H1 (cell line): Measurements from ENCODE around the gene SFRP5. TPM values are rescaled to one million over a fixed set of nuclear protein-coding genes. Genes with fewer than 3 reads are reported as not detected.
A peak's percentile ranks its signal among the peaks of the same experiment; 100 is the strongest.

ENCODE experiments used
- CTCF ChIA-PET: fragments of 300-600 bp; sonication (Branson Sonifier 250); formaldehyde crosslinking; loops from one replicate; lab custom pipeline; 2021; ENCODE audit not compliant: partially characterized antibody; lab: Charles Lee
- POLR2A ChIA-PET: fragments of 300-600 bp; sonication (Branson Sonifier 250); formaldehyde crosslinking; loops from one replicate; lab custom pipeline; 2021; ENCODE audit warnings: inconsistent platforms; ENCODE audit not compliant: partially characterized antibody; lab: Charles Lee
- DNase-seq, 2 experiments: peaks; one replicate each; pipeline versions ENCODE4 v3.0.0 to v3.0.0-alpha.2; 2010 to 2022; ENCODE audit warnings: low spot score in 2 of 2, low read depth in 1 of 2, mixed read lengths in 1 of 2
- FAIRE-seq: peaks from 2 replicates; lab custom pipeline; 2011; peaks lifted over from hg19 to GRCh38; lab: Jason Lieb, UNC
- H2AFZ ChIP-seq: 2 replicates; pipeline ENCODE4 v1.8.1; 2012; ENCODE audit warnings: low read length, inconsistent platforms
- H2AK5ac ChIP-seq: 2 replicates; pipeline ENCODE4 v1.6.1; 2013; ENCODE audit warnings: low read depth, low read length
- H2BK120ac ChIP-seq: replicated peaks from 2 replicates; pipeline ENCODE3; 2013; ENCODE audit warnings: low read depth, low read length, inconsistent platforms
- H2BK12ac ChIP-seq: 2 replicates; pipeline ENCODE4 v1.6.1; 2013; ENCODE audit warnings: low read depth, low read length
- H2BK15ac ChIP-seq: 2 replicates; pipeline ENCODE4 v1.6.1; 2013; ENCODE audit warnings: low read length
- H2BK20ac ChIP-seq: 2 replicates; pipeline ENCODE4 v1.6.1; 2013; ENCODE audit warnings: low read length
- H2BK5ac ChIP-seq: 2 replicates; pipeline ENCODE4 v1.6.1; 2013; ENCODE audit warnings: low read depth, low read length
- H3K14ac ChIP-seq: 2 replicates; pipeline ENCODE4 v1.6.1; 2013; ENCODE audit warnings: inconsistent platforms; ENCODE audit not compliant: insufficient read length
- H3K18ac ChIP-seq: 2 replicates; pipeline ENCODE4 v1.6.1; 2013; ENCODE audit warnings: low read length; ENCODE audit errors: extremely low read depth
- H3K23ac ChIP-seq: 2 replicates; pipeline ENCODE4 v1.6.1; 2013; ENCODE audit warnings: inconsistent platforms; ENCODE audit not compliant: insufficient read length
- H3K23me2 ChIP-seq: 2 replicates; pipeline ENCODE4 v1.6.1; 2013; ENCODE audit warnings: low read depth, low read length
- H3K27ac ChIP-seq: 2 replicates; pipeline ENCODE4 v1.6.1; 2011; ENCODE audit warnings: low read depth, low read length, inconsistent platforms
- H3K27me3 ChIP-seq, 4 experiments: replicated peaks in 1 of 4; 1 replicate in 1 of 4; 2 replicates in 3 of 4; pipeline versions ENCODE4 v1.6.1 to v1.8.1; 2011 to 2013; ENCODE audit warnings: low read length in 3 of 4, mild to moderate bottlenecking in 3 of 4, inconsistent platforms in 2 of 4, mixed read lengths in 2 of 4, moderate library complexity in 1 of 4; ENCODE audit not compliant: control insufficient read depth in 3 of 4, insufficient read depth in 3 of 4; ENCODE audit errors: extremely low read depth in 1 of 4
- H3K36me3 ChIP-seq, 4 experiments: 2 replicates each; pipeline versions ENCODE4 v1.6.1 to v1.8.1; 2011 to 2013; ENCODE audit warnings: mild to moderate bottlenecking in 4 of 4, low read length in 3 of 4, moderate library complexity in 2 of 4, control low read depth in 1 of 4, inconsistent platforms in 1 of 4; ENCODE audit not compliant: insufficient read depth in 4 of 4, control insufficient read depth in 2 of 4
- H3K4ac ChIP-seq: replicated peaks from 2 replicates; pipeline ENCODE3; 2013; ENCODE audit warnings: low read length, low read depth, mixed read lengths, inconsistent platforms; ENCODE audit not compliant: insufficient read length
- H3K4me1 ChIP-seq, 4 experiments: replicated peaks in 1 of 4; 1 replicate in 1 of 4; 2 replicates in 3 of 4; pipeline versions ENCODE4 v1.6.1 to v1.8.1; 2011 to 2013; ENCODE audit warnings: low read length in 3 of 4, inconsistent platforms in 2 of 4, mixed read lengths in 1 of 4; ENCODE audit not compliant: insufficient read depth in 4 of 4, control insufficient read depth in 3 of 4
- H3K4me2 ChIP-seq, 2 experiments: 2 replicates each; pipeline versions ENCODE4 v1.6.1 to v1.8.1; 2011 to 2013; ENCODE audit warnings: low read depth in 2 of 2, low read length in 2 of 2, control low read depth in 1 of 2, inconsistent platforms in 1 of 2, mild to moderate bottlenecking in 1 of 2; ENCODE audit not compliant: insufficient read depth in 1 of 2
- H3K4me3 ChIP-seq, 4 experiments: fragments of 200-600, 300-600 bp in 1 of 4; sonication (generic), shearing (Covaris generic), sonication (Bioruptor Twin) in 1 of 4; 2 replicates each; pipeline versions ENCODE4 v1.5.1 to v1.8.1; 2011 to 2016; ENCODE audit warnings: low read length in 4 of 4, low read depth in 3 of 4, control low read depth in 2 of 4, inconsistent platforms in 2 of 4, mild to moderate bottlenecking in 2 of 4, mixed read lengths in 1 of 4, moderate library complexity in 1 of 4; ENCODE audit not compliant: insufficient read depth in 2 of 4; ENCODE audit errors: extremely low read depth in 1 of 4
- H3K56ac ChIP-seq: replicated peaks from 2 replicates; pipeline ENCODE3; 2013; ENCODE audit warnings: low read depth, mild to moderate bottlenecking, mixed read lengths, low read length, inconsistent platforms; ENCODE audit not compliant: insufficient read length
- H3K79me1 ChIP-seq: 2 replicates; pipeline ENCODE4 v1.6.1; 2013; ENCODE audit warnings: low read depth, low read length, control low read depth
- H3K79me2 ChIP-seq, 2 experiments: 2 replicates each; pipeline versions ENCODE4 v1.6.1 to v1.8.1; 2012 to 2013; ENCODE audit warnings: low read length in 2 of 2, mild to moderate bottlenecking in 2 of 2, inconsistent platforms in 1 of 2; ENCODE audit not compliant: insufficient read depth in 2 of 2, control insufficient read depth in 1 of 2
- H3K9ac ChIP-seq, 4 experiments: replicated peaks in 1 of 4; 1 replicate in 1 of 4; 2 replicates in 3 of 4; pipeline versions ENCODE4 v1.6.1 to v1.8.1; 2011 to 2013; ENCODE audit warnings: low read depth in 3 of 4, low read length in 3 of 4, control low read depth in 2 of 4, mild to moderate bottlenecking in 2 of 4, moderate library complexity in 2 of 4, inconsistent platforms in 1 of 4; ENCODE audit errors: extremely low read depth in 1 of 4
- H3K9me3 ChIP-seq, 2 experiments: 2 replicates each; pipeline versions ENCODE4 v1.6.1 to v1.8.1; 2012 to 2013; ENCODE audit warnings: mild to moderate bottlenecking in 2 of 2, moderate library complexity in 2 of 2, control low read depth in 1 of 2, inconsistent platforms in 1 of 2, low read depth in 1 of 2, low read length in 1 of 2, mixed read lengths in 1 of 2; ENCODE audit not compliant: insufficient read depth in 2 of 2
- H4K20me1 ChIP-seq, 2 experiments: replicated peaks in 1 of 2; 2 replicates each; pipeline versions ENCODE3 to v1.8.1; 2011 to 2013; ENCODE audit warnings: inconsistent platforms in 2 of 2, low read length in 2 of 2, mild to moderate bottlenecking in 1 of 2; ENCODE audit not compliant: insufficient read depth in 2 of 2, control insufficient read depth in 1 of 2
- H4K5ac ChIP-seq: 2 replicates; pipeline ENCODE4 v1.6.1; 2013; ENCODE audit warnings: low read length, low read depth, mixed read lengths, inconsistent platforms; ENCODE audit not compliant: insufficient read length
- H4K8ac ChIP-seq: 2 replicates; pipeline ENCODE4 v1.8.0; 2013; ENCODE audit warnings: mild to moderate bottlenecking, moderate library complexity, low read length, inconsistent platforms; ENCODE audit not compliant: insufficient read depth; ENCODE audit errors: extremely low read depth
- H4K91ac ChIP-seq: replicated peaks from 2 replicates; pipeline ENCODE3; 2013; ENCODE audit warnings: low read length, mixed read lengths, inconsistent platforms; ENCODE audit not compliant: insufficient read length
- RBBP5 ChIP-seq: IDR thresholded peaks from 2 replicates; pipeline ENCODE4 v1.7.1; 2012; ENCODE audit warnings: low read depth, mild to moderate bottlenecking, inconsistent platforms, low read length, moderate library complexity, borderline replicate concordance
- RNF2 ChIP-seq: fragments of 200-900, 300-1000 bp; sonication (generic); IDR thresholded peaks from 2 replicates; pipeline ENCODE4 v1.7.1; 2016; ENCODE audit warnings: borderline replicate concordance, low read depth, mild to moderate bottlenecking, antibody characterized with exemption, low read length; ENCODE audit not compliant: poor library complexity, severe bottlenecking; ENCODE audit errors: missing control alignments
- WGBS, 2 experiments: shearing (Covaris generic) in 1 of 2; methylation state at CpG; one replicate each; pipeline versions ENCODE4 v1.1.6 to v1.1.7; 2013 to 2015; ENCODE audit warnings: low lambda C conversion rate in 2 of 2, mixed read lengths in 2 of 2, inconsistent platforms in 1 of 2, low coverage in 1 of 2, missing lambda C conversion rate in 1 of 2; ENCODE audit not compliant: insufficient replicate concordance in 2 of 2, insufficient coverage in 1 of 2, insufficient read length in 1 of 2; ENCODE audit errors: extremely low coverage in 1 of 2, missing lambda C conversion rate in 1 of 2; 5-methylcytosine and 5-hydroxymethylcytosine counted together
- polyA plus RNA-seq, 7 experiments: library from polyadenylated mRNA; depleted of rRNA in 3 of 7; stranded (reverse) in 5 of 7; unstranded in 2 of 7; fragments of >200 nt in 5 of 7; fragments of 200-250 nt in 2 of 7; gene quantifications; 1 replicate in 5 of 7; 2 replicates in 1 of 7; 4 replicates in 1 of 7; pipeline versions ENCODE4 v1.2.1 to v1.2.3, GENCODE V29; 2011 to 2013; ENCODE audit warnings: missing spikeins in 2 of 7, mixed read lengths in 2 of 7
- total RNA-seq: library from RNA; stranded (reverse); fragmentation: NEBNext Ultra II Directional; extraction: Animal tissue kit (Norgen Biotek cat#: 25700); gene quantifications from 2 replicates; pipeline ENCODE4 v1.2.1, GENCODE V29; 2021
- TF ChIP-seq, protein P1 (sequence below), 3 experiments: IDR thresholded peaks; 1 replicate in 2 of 3; 2 replicates in 1 of 3; pipeline versions ENCODE4 v1.5.1 to v1.6.1; 2011; ENCODE audit warnings: low read length in 3 of 3, mild to moderate bottlenecking in 3 of 3, inconsistent platforms in 2 of 3, low read depth in 1 of 3, moderate library complexity in 1 of 3; ENCODE audit not compliant: insufficient read depth in 1 of 3; ENCODE audit errors: control extremely low read depth in 1 of 3
- TF ChIP-seq, protein P2 (sequence below): IDR thresholded peaks from 2 replicates; pipeline ENCODE4 v1.6.1; 2011; ENCODE audit warnings: low read depth, mild to moderate bottlenecking, low read length; ENCODE audit not compliant: insufficient read depth

The SFRP5 gene
- total and polyA plus RNA-seq, 2 of the 8 experiments (the other 6 are each of a cell fraction or from before 2014, with no cell fraction given), result 3.9 to 5.9 TPM

DNA sequence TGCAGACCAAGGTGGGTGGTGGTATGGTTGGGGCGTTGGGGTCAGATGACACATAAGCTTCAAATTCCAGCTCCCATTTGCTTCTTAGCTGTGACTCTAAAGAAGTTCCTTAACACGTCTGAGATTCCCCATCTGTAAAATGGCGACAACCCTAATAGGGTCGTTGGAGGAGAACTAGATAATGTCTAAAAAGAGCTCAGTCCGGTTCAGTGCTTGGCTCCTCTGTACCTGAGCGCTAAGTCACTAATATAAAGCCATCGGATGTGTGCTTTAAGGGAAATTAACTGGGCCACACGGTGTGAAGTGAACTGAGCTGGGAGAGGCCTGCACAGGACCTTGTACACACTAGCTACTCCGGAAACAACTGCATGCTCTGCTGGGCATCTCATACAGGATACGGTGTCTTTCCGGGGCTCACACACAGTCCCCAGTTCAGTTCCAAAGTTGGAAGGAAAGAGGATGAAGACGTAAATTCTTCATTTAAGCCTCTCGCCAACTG is 35.3 kb downstream of the SFRP5 start:
- H2AFZ ChIP-seq, result peak overlapping the region; percentile 88
- H3K14ac ChIP-seq, result no peak overlapping the region
- FAIRE-seq (no peak), DNase-seq (no peak)
- no peak overlapping the region for H3K27ac ChIP-seq
- peak overlapping the region; percentile 98; the same call in 1 of the 2 replicates for H2BK15ac ChIP-seq
- H2BK12ac ChIP-seq, result peak overlapping the region; percentile 90
- H3K23ac ChIP-seq, result no peak overlapping the region
- H3K27me3 ChIP-seq, result peaks cover 12 to 21% (median 17%) of the 10 kb centered on the region in 4 experiments
- TF ChIP-seq, protein P1, sequence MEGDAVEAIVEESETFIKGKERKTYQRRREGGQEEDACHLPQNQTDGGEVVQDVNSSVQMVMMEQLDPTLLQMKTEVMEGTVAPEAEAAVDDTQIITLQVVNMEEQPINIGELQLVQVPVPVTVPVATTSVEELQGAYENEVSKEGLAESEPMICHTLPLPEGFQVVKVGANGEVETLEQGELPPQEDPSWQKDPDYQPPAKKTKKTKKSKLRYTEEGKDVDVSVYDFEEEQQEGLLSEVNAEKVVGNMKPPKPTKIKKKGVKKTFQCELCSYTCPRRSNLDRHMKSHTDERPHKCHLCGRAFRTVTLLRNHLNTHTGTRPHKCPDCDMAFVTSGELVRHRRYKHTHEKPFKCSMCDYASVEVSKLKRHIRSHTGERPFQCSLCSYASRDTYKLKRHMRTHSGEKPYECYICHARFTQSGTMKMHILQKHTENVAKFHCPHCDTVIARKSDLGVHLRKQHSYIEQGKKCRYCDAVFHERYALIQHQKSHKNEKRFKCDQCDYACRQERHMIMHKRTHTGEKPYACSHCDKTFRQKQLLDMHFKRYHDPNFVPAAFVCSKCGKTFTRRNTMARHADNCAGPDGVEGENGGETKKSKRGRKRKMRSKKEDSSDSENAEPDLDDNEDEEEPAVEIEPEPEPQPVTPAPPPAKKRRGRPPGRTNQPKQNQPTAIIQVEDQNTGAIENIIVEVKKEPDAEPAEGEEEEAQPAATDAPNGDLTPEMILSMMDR (IDR thresholded peaks at IDR 0.05; ENCODE audit: control extremely low read depth in 1 of 3, insufficient read depth in 1 of 3, low read depth in 1 of 3, low read length in 3 of 3), result no peak
- TF ChIP-seq RBBP5 (no peak), RNF2 (peak; percentile 84)
- TF ChIP-seq, protein P2, sequence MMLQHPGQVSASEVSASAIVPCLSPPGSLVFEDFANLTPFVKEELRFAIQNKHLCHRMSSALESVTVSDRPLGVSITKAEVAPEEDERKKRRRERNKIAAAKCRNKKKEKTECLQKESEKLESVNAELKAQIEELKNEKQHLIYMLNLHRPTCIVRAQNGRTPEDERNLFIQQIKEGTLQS, result no peak
- H3K4me3 ChIP-seq, result no peak overlapping the region; a peak in 1 of 8 replicates
- WGBS, 2 experiments, result 67% methylated on average over 13 of the region's 13 CpGs; no CpG with 5 or more reads in 1 of the 2 experiments
- H3K4me2 ChIP-seq, result peak overlapping the region in 1 of 2 experiments; percentile 98; a peak in 2 of 4 replicates
- H2BK20ac ChIP-seq, result peak overlapping the region; percentile 72; the same call in 1 of the 2 replicates
- peaks cover 4 to 5% of the 10 kb centered on the region in 2 experiments for H4K20me1 ChIP-seq
- peak overlapping the region; percentile 44 for H4K91ac ChIP-seq
- peaks cover 12% of the 10 kb centered on the region for H3K23me2 ChIP-seq
- H4K8ac ChIP-seq, result peak overlapping the region; percentile 88; the same call in 1 of the 2 replicates
- peaks cover 10% of the 10 kb centered on the region for H3K79me1 ChIP-seq
- H4K5ac ChIP-seq, result peak overlapping the region; percentile 27
- POLR2A ChIA-PET, result interaction anchor here (0.7 to 15.1 kb wide), 16 partner anchors 10 to 116 kb away, joined by 3 to 234 read pairs (median 4); partner anchors contain the start of genes AVPI1, MARVELD1 and SFRP5
- peak overlapping the region; percentile 86 for H3K4ac ChIP-seq
- peaks cover 5 to 19% (median 11%) of the 10 kb centered on the region in 4 experiments; a peak in 6 of 8 replicates for H3K36me3 ChIP-seq
- CTCF ChIA-PET, result interaction anchor here (0.6 to 15.1 kb wide), 14 partner anchors 10 to 182 kb away, joined by 3 to 773 read pairs (median 4); partner anchors contain the start of gene MARVELD1
- H2BK5ac ChIP-seq, result peak overlapping the region; percentile 75; the same call in 1 of the 2 replicates
- no peak overlapping the region for H2BK120ac ChIP-seq
- H3K9ac ChIP-seq, result no peak overlapping the region
- H3K18ac ChIP-seq, result peak overlapping the region; percentile 89; the same call in 1 of the 2 replicates
- H3K79me2 ChIP-seq, result peaks cover 4 to 29% of the 10 kb centered on the region in 2 experiments; a peak in 3 of 4 replicates
- H2AK5ac ChIP-seq, result peak overlapping the region; percentile 93
- peaks cover 6 to 7% of the 10 kb centered on the region in 2 experiments for H3K9me3 ChIP-seq
- peaks cover 0 to 6% (median 3%) of the 10 kb centered on the region in 4 experiments; a peak in 5 of 7 replicates for H3K4me1 ChIP-seq
- H3K56ac ChIP-seq, result no peak overlapping the region
